ENCODE results near the gene ERG28. TPM values are rescaled to one million over a fixed set of nuclear protein-coding genes. Genes with fewer than 3 reads are reported as not detected.

ERG28 gene
- total and polyA plus RNA-seq, 9 donors: 4.5 to 17.3 (median 14.2) TPM

Other genes with a start within 250 kb of the ERG28 start
- gene JDP2, start 232.9 kb downstream of the ERG28 start, total RNA-seq: 45.0 TPM
- 10 to 100 TPM; 47.6 to 63.2 (median 57.9) TPM for gene JDP2, start 232.9 kb downstream of the ERG28 start, polyA plus RNA-seq (ENCODE audit: insufficient read depth in 1 of 8, insufficient read length in 8 of 8, low replicate concordance in 1 of 8)
- gene BATF, start 138.4 kb downstream of the ERG28 start, total RNA-seq: 0.44 TPM
- 1 to 10 TPM in 1 of 8 donors, under 1 TPM in 7; 0.34 to 1.2 (median 0.58) TPM for gene BATF, start 138.4 kb downstream of the ERG28 start, polyA plus RNA-seq (ENCODE audit: insufficient read depth in 1 of 8, insufficient read length in 8 of 8, low replicate concordance in 1 of 8)
- 11.0 TPM for gene FLVCR2, start 82.3 kb downstream of the ERG28 start, total RNA-seq
- gene FLVCR2, start 82.3 kb downstream of the ERG28 start, polyA plus RNA-seq (ENCODE audit: insufficient read depth in 1 of 8, insufficient read length in 8 of 8, low replicate concordance in 1 of 8): 10 to 100 TPM; 13.7 to 29.3 (median 16.9) TPM
- 14.1 TPM for gene TTLL5, start 370 bp upstream of the ERG28 start, total RNA-seq
- 10 to 100 TPM; 12.0 to 21.1 (median 15.9) TPM for gene TTLL5, start 370 bp upstream of the ERG28 start, polyA plus RNA-seq (ENCODE audit: insufficient read depth in 1 of 8, insufficient read length in 8 of 8, low replicate concordance in 1 of 8)